ENCODE data around the gene ETFA.

Gene ETFA

DNA sequence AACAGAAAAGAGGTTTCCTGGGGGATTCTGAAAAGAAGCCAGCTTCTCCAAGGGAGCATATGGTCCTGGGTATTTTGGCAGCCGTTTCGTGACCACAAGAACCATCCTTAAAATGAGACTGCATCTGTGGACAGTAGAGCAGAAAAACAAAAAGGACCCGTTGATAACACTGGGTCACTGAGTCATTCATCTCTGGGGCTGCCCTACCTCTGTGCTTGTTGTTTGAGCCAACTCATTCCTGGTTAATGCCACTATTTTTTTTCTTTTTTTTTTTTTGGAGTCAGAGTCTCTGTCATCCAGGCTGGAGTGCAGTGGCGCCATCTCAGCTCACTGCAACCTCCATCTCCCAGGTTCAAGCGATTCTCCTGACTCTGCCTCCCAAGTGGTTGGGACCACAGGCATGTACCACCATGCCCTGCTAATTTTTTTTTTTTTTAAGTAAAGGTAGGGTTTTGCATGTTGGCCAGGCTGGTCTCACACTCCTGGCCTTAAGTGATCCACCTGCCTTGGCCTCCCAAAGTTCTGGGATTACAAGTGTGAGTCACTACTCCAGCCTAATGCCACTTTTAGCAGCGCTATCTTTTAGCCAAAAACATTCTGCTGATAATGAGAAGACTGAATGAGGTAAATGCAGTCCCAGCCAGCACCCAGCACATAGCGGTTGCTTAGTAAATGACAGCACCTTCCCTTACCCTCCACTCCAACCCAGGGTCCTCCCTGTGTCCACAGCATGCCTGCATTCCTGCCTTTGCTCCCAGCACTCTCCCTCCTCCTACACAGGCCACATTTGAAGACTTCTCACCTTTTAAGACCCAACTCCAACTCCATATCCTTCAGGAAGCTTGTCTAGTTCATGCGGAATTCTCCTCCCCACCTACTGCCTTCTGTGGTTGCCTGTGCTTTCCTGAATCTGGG is 16.2 kb upstream of the ETFA start:
- ATAC-seq (ENCODE audit: low read depth) (peak; percentile 30; the same call in 1 of the 3 replicates), DNase-seq (ENCODE audit: low spot score) (no peak)
- TF ChIP-seq, protein P1, sequence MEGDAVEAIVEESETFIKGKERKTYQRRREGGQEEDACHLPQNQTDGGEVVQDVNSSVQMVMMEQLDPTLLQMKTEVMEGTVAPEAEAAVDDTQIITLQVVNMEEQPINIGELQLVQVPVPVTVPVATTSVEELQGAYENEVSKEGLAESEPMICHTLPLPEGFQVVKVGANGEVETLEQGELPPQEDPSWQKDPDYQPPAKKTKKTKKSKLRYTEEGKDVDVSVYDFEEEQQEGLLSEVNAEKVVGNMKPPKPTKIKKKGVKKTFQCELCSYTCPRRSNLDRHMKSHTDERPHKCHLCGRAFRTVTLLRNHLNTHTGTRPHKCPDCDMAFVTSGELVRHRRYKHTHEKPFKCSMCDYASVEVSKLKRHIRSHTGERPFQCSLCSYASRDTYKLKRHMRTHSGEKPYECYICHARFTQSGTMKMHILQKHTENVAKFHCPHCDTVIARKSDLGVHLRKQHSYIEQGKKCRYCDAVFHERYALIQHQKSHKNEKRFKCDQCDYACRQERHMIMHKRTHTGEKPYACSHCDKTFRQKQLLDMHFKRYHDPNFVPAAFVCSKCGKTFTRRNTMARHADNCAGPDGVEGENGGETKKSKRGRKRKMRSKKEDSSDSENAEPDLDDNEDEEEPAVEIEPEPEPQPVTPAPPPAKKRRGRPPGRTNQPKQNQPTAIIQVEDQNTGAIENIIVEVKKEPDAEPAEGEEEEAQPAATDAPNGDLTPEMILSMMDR (IDR thresholded peaks at IDR 0.05; ENCODE audit: poor library complexity, severe bottlenecking), result no peak
- Histone ChIP-seq H3K27ac (ENCODE audit: poor library complexity, severe bottlenecking) (no peak overlapping the region), H3K36me3 (ENCODE audit: low read depth) (no peaks in the 10 kb centered on the region), H3K27me3 (ENCODE audit: insufficient read depth, poor library complexity, severe bottlenecking) (no peaks in the 10 kb centered on the region), H3K4me1 (ENCODE audit: insufficient read depth, poor library complexity, severe bottlenecking) (no peaks in the 10 kb centered on the region), H3K4me3 (ENCODE audit: severe bottlenecking) (no peak overlapping the region), H3K9me3 (ENCODE audit: severe bottlenecking) (no peaks in the 10 kb centered on the region)

DNA sequence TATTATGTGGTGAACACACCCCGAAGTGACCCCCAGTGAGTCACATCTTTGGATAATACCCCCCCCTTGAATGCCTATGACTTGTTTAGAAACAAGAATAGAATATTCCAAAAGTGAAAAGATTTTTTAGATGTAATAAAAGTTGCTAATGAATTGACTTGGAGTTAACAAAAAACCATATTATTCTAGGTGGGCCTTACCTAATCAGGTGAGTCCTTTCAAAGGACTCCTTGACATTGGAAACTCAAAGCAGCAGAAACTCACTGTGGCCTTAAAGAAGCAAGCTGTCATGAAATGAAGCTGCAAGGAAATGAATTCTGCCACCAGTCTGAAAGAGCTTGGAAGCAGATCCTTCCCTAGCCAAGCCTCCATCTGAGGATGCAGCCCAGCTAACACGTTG is 14.4 kb upstream of the ETFA start:
- Histone ChIP-seq H3K4me1 (ENCODE audit: insufficient read depth, poor library complexity, severe bottlenecking) (no peaks in the 10 kb centered on the region), H3K4me3 (ENCODE audit: severe bottlenecking) (no peak overlapping the region), H3K36me3 (ENCODE audit: low read depth) (no peaks in the 10 kb centered on the region), H3K9me3 (ENCODE audit: severe bottlenecking) (no peaks in the 10 kb centered on the region), H3K27ac (ENCODE audit: poor library complexity, severe bottlenecking) (no peak overlapping the region), H3K27me3 (ENCODE audit: insufficient read depth, poor library complexity, severe bottlenecking) (no peaks in the 10 kb centered on the region)
- ATAC-seq (ENCODE audit: low read depth) (no peak), DNase-seq (ENCODE audit: low spot score) (no peak)
- TF ChIP-seq, protein P1 (IDR thresholded peaks at IDR 0.05; ENCODE audit: poor library complexity, severe bottlenecking), result no peak

DNA sequence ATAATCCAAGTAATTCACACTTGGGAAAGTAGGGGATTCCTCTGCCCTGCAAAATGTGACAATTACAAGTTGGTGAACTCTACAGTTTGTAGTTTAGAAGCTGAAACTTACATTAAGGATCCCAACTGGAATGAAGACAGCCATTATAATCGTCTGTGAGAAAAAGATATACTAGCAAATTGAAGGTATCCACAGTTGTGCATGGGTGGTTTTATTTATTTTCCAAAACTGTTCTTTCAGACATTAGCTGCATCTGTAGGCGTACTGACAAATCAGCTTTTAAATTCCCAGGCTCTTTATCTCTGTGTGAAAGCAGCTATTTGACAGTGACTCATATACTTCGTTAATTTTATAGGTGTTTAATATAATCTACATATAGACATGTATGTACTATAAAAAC is 12.8 kb upstream of the ETFA start:
- TF ChIP-seq, protein P1 (IDR thresholded peaks at IDR 0.05; ENCODE audit: poor library complexity, severe bottlenecking), result no peak
- DNase-seq (ENCODE audit: low spot score) (no peak), ATAC-seq (ENCODE audit: low read depth) (no peak)
- Histone ChIP-seq H3K27me3 (ENCODE audit: insufficient read depth, poor library complexity, severe bottlenecking) (no peaks in the 10 kb centered on the region), H3K9me3 (ENCODE audit: severe bottlenecking) (no peaks in the 10 kb centered on the region), H3K4me1 (ENCODE audit: insufficient read depth, poor library complexity, severe bottlenecking) (no peaks in the 10 kb centered on the region), H3K4me3 (ENCODE audit: severe bottlenecking) (no peak overlapping the region), H3K27ac (ENCODE audit: poor library complexity, severe bottlenecking) (no peak overlapping the region), H3K36me3 (ENCODE audit: low read depth) (no peaks in the 10 kb centered on the region)

DNA sequence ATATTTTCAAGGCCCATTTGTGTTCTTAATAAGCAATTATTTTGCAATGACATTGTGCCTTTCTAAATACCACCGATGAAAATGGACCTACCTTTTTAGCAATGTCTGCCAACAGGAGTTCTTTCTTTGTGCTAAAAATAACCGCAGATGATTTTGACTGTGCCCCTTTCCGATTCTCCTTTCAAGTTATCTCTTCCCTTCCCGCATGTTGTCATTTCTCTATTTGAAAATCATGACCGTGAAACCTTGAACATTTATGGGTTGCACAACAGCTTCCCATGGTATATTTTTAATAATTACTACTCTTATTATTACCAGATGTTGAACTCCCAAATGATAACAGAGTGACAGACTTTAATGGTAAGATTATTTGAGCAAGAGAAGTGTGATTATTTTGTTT is 10.3 kb upstream of the ETFA start:
- DNase-seq (ENCODE audit: low spot score), result no peak
- Histone ChIP-seq H3K27me3 (ENCODE audit: insufficient read depth, poor library complexity, severe bottlenecking) (no peaks in the 10 kb centered on the region), H3K27ac (ENCODE audit: poor library complexity, severe bottlenecking) (no peak overlapping the region), H3K9me3 (ENCODE audit: severe bottlenecking) (no peaks in the 10 kb centered on the region), H3K4me3 (ENCODE audit: severe bottlenecking) (no peak overlapping the region), H3K4me1 (ENCODE audit: insufficient read depth, poor library complexity, severe bottlenecking) (no peaks in the 10 kb centered on the region), H3K36me3 (ENCODE audit: low read depth) (no peaks in the 10 kb centered on the region)
- TF ChIP-seq, protein P1 (IDR thresholded peaks at IDR 0.05; ENCODE audit: poor library complexity, severe bottlenecking), result no peak
- ATAC-seq (ENCODE audit: low read depth), result no peak

DNA sequence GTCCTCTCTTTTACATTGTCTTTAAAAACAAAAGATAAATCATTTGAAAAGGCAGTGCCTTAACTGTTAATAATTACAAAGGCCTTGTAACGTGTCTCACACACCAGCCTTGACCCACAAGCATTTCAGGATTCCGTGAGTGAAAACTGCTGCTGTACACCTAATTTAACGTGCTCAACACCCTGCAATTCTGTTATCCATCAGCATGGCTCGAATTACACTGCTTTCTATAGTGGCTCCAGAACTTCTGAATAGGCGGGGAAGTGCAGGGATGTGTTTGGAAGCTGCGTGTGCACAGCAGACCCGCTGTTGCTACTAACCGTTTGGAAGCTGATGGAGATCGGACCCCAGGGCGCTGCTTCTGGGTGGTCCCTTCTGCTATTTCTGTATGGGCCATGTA is 9.9 kb upstream of the ETFA start:
- H3K4me3 ChIP-seq (ENCODE audit: severe bottlenecking), result no peak overlapping the region
- TF ChIP-seq, protein P1 (IDR thresholded peaks at IDR 0.05; ENCODE audit: poor library complexity, severe bottlenecking), result no peak
- H3K36me3 ChIP-seq (ENCODE audit: low read depth), result no peaks in the 10 kb centered on the region
- DNase-seq (ENCODE audit: low spot score) (no peak), ATAC-seq (ENCODE audit: low read depth) (no peak)
- H3K27me3 ChIP-seq (ENCODE audit: insufficient read depth, poor library complexity, severe bottlenecking), result no peaks in the 10 kb centered on the region
- no peaks in the 10 kb centered on the region for H3K9me3 ChIP-seq (ENCODE audit: severe bottlenecking)
- no peaks in the 10 kb centered on the region for H3K4me1 ChIP-seq (ENCODE audit: insufficient read depth, poor library complexity, severe bottlenecking)
- no peak overlapping the region for H3K27ac ChIP-seq (ENCODE audit: poor library complexity, severe bottlenecking)
